ENCODE measurements around the gene TACR2.

- no peak for TF ChIP-seq POLR2A (IDR thresholded peaks at IDR 0.05)
- TF ChIP-seq CTCF (IDR thresholded peaks at IDR 0.05) = no peak
- no peak for TF ChIP-seq EP300 (IDR thresholded peaks at IDR 0.05; ENCODE audit: low read depth)
Measured at GRCh38 chr10:69401416-69401815, 15.3 kb downstream of the TACR2 start.

Data from transverse colon (tissue), 3 donors.